Endodermal cell (in vitro differentiated cells): ENCODE data around the gene CNTNAP5. TPM values are rescaled to one million over a fixed set of nuclear protein-coding genes. Genes with fewer than 3 reads are reported as not detected.

ENCODE experiments used
- DNase-seq: peaks from one replicate; pipeline ENCODE4 v3.0.0-alpha.2; 2017
- H3K27ac ChIP-seq: 2 replicates; pipeline ENCODE4 v1.5.1; 2013; ENCODE audit warnings: mild to moderate bottlenecking, low read depth, low read length, moderate library complexity
- H3K27me3 ChIP-seq: 2 replicates; pipeline ENCODE4 v1.6.1; 2013; ENCODE audit warnings: mild to moderate bottlenecking, low read length, moderate library complexity; ENCODE audit not compliant: insufficient read depth, control insufficient read depth, poor library complexity, severe bottlenecking
- H3K36me3 ChIP-seq: 2 replicates; pipeline ENCODE4 v1.7.0; 2013; ENCODE audit warnings: mild to moderate bottlenecking, low read length, moderate library complexity; ENCODE audit not compliant: control insufficient read depth, insufficient read depth
- H3K4me1 ChIP-seq: one replicate; pipeline ENCODE4 v1.7.0; 2013; ENCODE audit warnings: low read length; ENCODE audit not compliant: control insufficient read depth, insufficient read depth
- H3K4me3 ChIP-seq: 2 replicates; pipeline ENCODE4 v1.5.1; 2013; ENCODE audit warnings: mild to moderate bottlenecking, low read length, moderate library complexity
- H3K9ac ChIP-seq: 2 replicates; pipeline ENCODE4 v1.6.1; 2013; ENCODE audit warnings: mild to moderate bottlenecking, low read length, moderate library complexity; ENCODE audit not compliant: poor library complexity, severe bottlenecking; ENCODE audit errors: extremely low read depth
- H3K9me3 ChIP-seq: 2 replicates; pipeline ENCODE4 v1.6.1; 2013; ENCODE audit warnings: mild to moderate bottlenecking, low read length, moderate library complexity; ENCODE audit not compliant: control insufficient read depth
- H3K27ac Mint-ChIP-seq: 2 replicates; pipeline ENCODE4 v1.8.0; 2020; ENCODE audit warnings: mixed read lengths
- H3K27me3 Mint-ChIP-seq: 2 replicates; pipeline ENCODE4 v1.8.0; 2021; ENCODE audit warnings: mild to moderate bottlenecking, mixed read lengths; ENCODE audit not compliant: insufficient read depth
- H3K36me3 Mint-ChIP-seq: 2 replicates; pipeline ENCODE4 v1.8.0; 2020; ENCODE audit warnings: low read depth, mixed read lengths
- H3K4me1 Mint-ChIP-seq: 2 replicates; pipeline ENCODE4 v1.8.0; 2020; ENCODE audit warnings: mixed read lengths
- H3K4me3 Mint-ChIP-seq: 2 replicates; pipeline ENCODE4 v1.8.0; 2020; ENCODE audit warnings: mild to moderate bottlenecking, moderate library complexity, mixed read lengths
- H3K9me3 Mint-ChIP-seq: 2 replicates; pipeline ENCODE4 v1.8.0; 2020; ENCODE audit warnings: mild to moderate bottlenecking, mixed read lengths
- WGBS, 2 experiments: methylation state at CpG; one replicate each; pipeline versions ENCODE4 v1.1.5 to v1.1.7; 2013; ENCODE audit warnings: missing lambda C conversion rate in 2 of 2, mixed read lengths in 1 of 2; ENCODE audit not compliant: insufficient coverage in 1 of 2, insufficient read length in 1 of 2; 5-methylcytosine and 5-hydroxymethylcytosine counted together
- total RNA-seq, 2 donors: library from RNA; stranded (reverse); fragmentation: NEBNext Ultra II Directional in 1 of 2; extraction: Animal tissue kit (Norgen Biotek cat#: 25700) in 1 of 2; gene quantifications; 2 replicates in 1 of 2; 3 replicates in 1 of 2; pipeline ENCODE4 v1.2.1, GENCODE V29; 2021
- TF ChIP-seq, protein P1 (sequence below): fragments of 200-600 bp; sonication (generic); conservative IDR thresholded peaks from 2 replicates; pipeline ENCODE4 v1.5.0; 2021; ENCODE audit warnings: antibody characterized with exemption, mild to moderate bottlenecking

CNTNAP5 gene
- total RNA-seq, 2 donors from 2014 or later, result 0.70 to 4.4 TPM

DNA sequence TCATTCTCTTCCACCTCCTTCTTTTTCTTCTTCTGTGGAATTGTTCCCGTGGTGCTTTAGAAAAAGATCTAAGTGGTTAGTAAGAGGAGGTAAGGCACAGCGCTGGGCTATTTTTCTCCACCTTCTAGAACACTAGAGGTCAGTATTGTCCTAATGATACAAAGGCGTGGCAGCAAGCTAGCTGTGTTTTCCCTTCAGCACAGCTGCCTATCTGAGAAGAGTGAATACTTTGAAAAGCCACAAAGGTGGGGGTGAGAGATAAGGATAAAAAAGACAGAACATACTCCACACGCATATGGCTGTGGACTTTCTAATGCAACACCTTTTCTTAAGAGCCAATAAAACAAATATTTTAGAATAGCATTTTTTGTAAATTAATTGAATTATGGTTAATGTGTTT lies 2.1 kb downstream of the CNTNAP5 start:
- no peaks in the 10 kb centered on the region for H3K9me3 ChIP-seq
- H3K4me3 ChIP-seq, result no peak overlapping the region
- H3K27ac ChIP-seq, result no peak overlapping the region
- TF ChIP-seq, protein P1, sequence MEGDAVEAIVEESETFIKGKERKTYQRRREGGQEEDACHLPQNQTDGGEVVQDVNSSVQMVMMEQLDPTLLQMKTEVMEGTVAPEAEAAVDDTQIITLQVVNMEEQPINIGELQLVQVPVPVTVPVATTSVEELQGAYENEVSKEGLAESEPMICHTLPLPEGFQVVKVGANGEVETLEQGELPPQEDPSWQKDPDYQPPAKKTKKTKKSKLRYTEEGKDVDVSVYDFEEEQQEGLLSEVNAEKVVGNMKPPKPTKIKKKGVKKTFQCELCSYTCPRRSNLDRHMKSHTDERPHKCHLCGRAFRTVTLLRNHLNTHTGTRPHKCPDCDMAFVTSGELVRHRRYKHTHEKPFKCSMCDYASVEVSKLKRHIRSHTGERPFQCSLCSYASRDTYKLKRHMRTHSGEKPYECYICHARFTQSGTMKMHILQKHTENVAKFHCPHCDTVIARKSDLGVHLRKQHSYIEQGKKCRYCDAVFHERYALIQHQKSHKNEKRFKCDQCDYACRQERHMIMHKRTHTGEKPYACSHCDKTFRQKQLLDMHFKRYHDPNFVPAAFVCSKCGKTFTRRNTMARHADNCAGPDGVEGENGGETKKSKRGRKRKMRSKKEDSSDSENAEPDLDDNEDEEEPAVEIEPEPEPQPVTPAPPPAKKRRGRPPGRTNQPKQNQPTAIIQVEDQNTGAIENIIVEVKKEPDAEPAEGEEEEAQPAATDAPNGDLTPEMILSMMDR, result peak; percentile 89
- no peak overlapping the region for H3K4me3 Mint-ChIP-seq
- no peaks in the 10 kb centered on the region for H3K9me3 Mint-ChIP-seq
- peaks cover 49% of the 10 kb centered on the region for H3K27me3 Mint-ChIP-seq
- WGBS, 2 experiments, result 0% methylated on average over 2 of the region's 4 CpGs
- H3K4me1 ChIP-seq, result peaks cover 4% of the 10 kb centered on the region
- peaks cover 12% of the 10 kb centered on the region for H3K4me1 Mint-ChIP-seq
- H3K36me3 Mint-ChIP-seq, result no peaks in the 10 kb centered on the region
- H3K27ac Mint-ChIP-seq, result no peak overlapping the region
- H3K27me3 ChIP-seq, result peaks cover 46% of the 10 kb centered on the region
- no peak overlapping the region for H3K9ac ChIP-seq
- DNase-seq, result peak; percentile 62
- no peaks in the 10 kb centered on the region for H3K36me3 ChIP-seq

- H3K36me3 ChIP-seq, result no peaks in the 10 kb centered on the region
- H3K4me3 Mint-ChIP-seq, result no peak overlapping the region
- H3K27me3 Mint-ChIP-seq, result no peaks in the 10 kb centered on the region
- no peak overlapping the region for H3K9ac ChIP-seq
- DNase-seq, result no peak
- no peak overlapping the region for H3K4me3 ChIP-seq
- H3K27ac ChIP-seq, result no peak overlapping the region
- H3K4me1 Mint-ChIP-seq, result no peaks in the 10 kb centered on the region
- H3K27me3 ChIP-seq, result no peaks in the 10 kb centered on the region
- TF ChIP-seq, protein P1, result no peak
- H3K9me3 ChIP-seq, result no peaks in the 10 kb centered on the region
- H3K9me3 Mint-ChIP-seq, result no peaks in the 10 kb centered on the region
- H3K36me3 Mint-ChIP-seq, result no peaks in the 10 kb centered on the region
- WGBS, 2 experiments, result 94 to 100% methylated on average over 2 to 3 of the region's 3 CpGs
- H3K4me1 ChIP-seq, result no peaks in the 10 kb centered on the region
- H3K27ac Mint-ChIP-seq, result no peak overlapping the region
These were observed 7.7 kb downstream of the CNTNAP5 start for GRCh38 chr2:124032799-124033198.

- Histone ChIP-seq H3K27ac (no peak overlapping the region), H3K9me3 (no peaks in the 10 kb centered on the region), H3K36me3 (no peaks in the 10 kb centered on the region), H3K27me3 (no peaks in the 10 kb centered on the region), H3K4me3 (no peak overlapping the region), H3K4me1 (peaks cover 5% of the 10 kb centered on the region), H3K9ac (no peak overlapping the region)
- Mint-ChIP-seq H3K36me3 (no peaks in the 10 kb centered on the region), H3K9me3 (no peaks in the 10 kb centered on the region), H3K4me3 (no peak overlapping the region), H3K27ac (no peak overlapping the region), H3K4me1 (peaks cover 7% of the 10 kb centered on the region), H3K27me3 (no peaks in the 10 kb centered on the region)
- WGBS, 2 experiments, result 90 to 93% methylated on average over 2 of the region's 2 CpGs
- TF ChIP-seq, protein P1, result no peak
- DNase-seq, result no peak
These were observed 9.2 kb downstream of the CNTNAP5 start for GRCh38 chr2:124034265-124034664.
